ENCODE results near the gene SLC1A7.

Gene SLC1A7

GRCh38 chr1:53180226-53180625 is 37.8 kb upstream of the SLC1A7 start:
- Histone ChIP-seq H3K4me1 (ENCODE audit: control insufficient read depth, insufficient read depth, low read length, unreplicated experiment) (peaks cover 17% of the 10 kb centered on the region), H3K27ac (ENCODE audit: low read depth, low read length) (no peak overlapping the region), H2AFZ (ENCODE audit: low read length, unreplicated experiment) (no peak overlapping the region), H3K36me3 (ENCODE audit: insufficient read depth, low read length) (no peaks in the 10 kb centered on the region), H3K79me2 (ENCODE audit: control insufficient read depth, insufficient read depth, low read length, unreplicated experiment) (no peaks in the 10 kb centered on the region), H3K4me3 (ENCODE audit: low read depth, low read length) (no peak overlapping the region), H3K27me3 (ENCODE audit: insufficient read depth, low read length) (no peaks in the 10 kb centered on the region)

GRCh38 chr1:53176452-53177208 is 34.2 kb upstream of the SLC1A7 start:
- no peak overlapping the region for H2AFZ ChIP-seq (ENCODE audit: low read length, unreplicated experiment)
- no peaks in the 10 kb centered on the region for H3K27me3 ChIP-seq (ENCODE audit: insufficient read depth, low read length)
- H3K79me2 ChIP-seq (ENCODE audit: control insufficient read depth, insufficient read depth, low read length, unreplicated experiment): no peaks in the 10 kb centered on the region
- peaks cover 10% of the 10 kb centered on the region for H3K4me1 ChIP-seq (ENCODE audit: control insufficient read depth, insufficient read depth, low read length, unreplicated experiment)
- H3K27ac ChIP-seq (ENCODE audit: low read depth, low read length): no peak overlapping the region
- no peak overlapping the region for H3K4me3 ChIP-seq (ENCODE audit: low read depth, low read length)
- no peaks in the 10 kb centered on the region for H3K36me3 ChIP-seq (ENCODE audit: insufficient read depth, low read length)

GRCh38 chr1:53174971-53175913 is 32.8 kb upstream of the SLC1A7 start:
- H3K27ac ChIP-seq (ENCODE audit: low read depth, low read length): no peak overlapping the region
- peaks cover 10% of the 10 kb centered on the region for H3K4me1 ChIP-seq (ENCODE audit: control insufficient read depth, insufficient read depth, low read length, unreplicated experiment)
- H3K36me3 ChIP-seq (ENCODE audit: insufficient read depth, low read length): no peaks in the 10 kb centered on the region
- no peaks in the 10 kb centered on the region for H3K79me2 ChIP-seq (ENCODE audit: control insufficient read depth, insufficient read depth, low read length, unreplicated experiment)
- no peak overlapping the region for H3K4me3 ChIP-seq (ENCODE audit: low read depth, low read length)
- H2AFZ ChIP-seq (ENCODE audit: low read length, unreplicated experiment): no peak overlapping the region
- no peaks in the 10 kb centered on the region for H3K27me3 ChIP-seq (ENCODE audit: insufficient read depth, low read length)

GRCh38 chr1:53172426-53173128 is 30.1 kb upstream of the SLC1A7 start:
- Histone ChIP-seq H3K27ac (ENCODE audit: low read depth, low read length) (no peak overlapping the region), H3K4me1 (ENCODE audit: control insufficient read depth, insufficient read depth, low read length, unreplicated experiment) (peaks cover 10% of the 10 kb centered on the region), H3K79me2 (ENCODE audit: control insufficient read depth, insufficient read depth, low read length, unreplicated experiment) (no peaks in the 10 kb centered on the region), H3K27me3 (ENCODE audit: insufficient read depth, low read length) (no peaks in the 10 kb centered on the region), H3K36me3 (ENCODE audit: insufficient read depth, low read length) (no peaks in the 10 kb centered on the region), H2AFZ (ENCODE audit: low read length, unreplicated experiment) (peak overlapping the region; percentile 0), H3K4me3 (ENCODE audit: low read depth, low read length) (no peak overlapping the region)

GRCh38 chr1:53166912-53167311 is 24.5 kb upstream of the SLC1A7 start:
- H3K4me3 ChIP-seq (ENCODE audit: low read depth, low read length): no peak overlapping the region
- no peaks in the 10 kb centered on the region for H3K36me3 ChIP-seq (ENCODE audit: insufficient read depth, low read length)
- no peaks in the 10 kb centered on the region for H3K4me1 ChIP-seq (ENCODE audit: control insufficient read depth, insufficient read depth, low read length, unreplicated experiment)
- peak overlapping the region; percentile 56 for H2AFZ ChIP-seq (ENCODE audit: low read length, unreplicated experiment)
- H3K27ac ChIP-seq (ENCODE audit: low read depth, low read length): no peak overlapping the region
- H3K79me2 ChIP-seq (ENCODE audit: control insufficient read depth, insufficient read depth, low read length, unreplicated experiment): no peaks in the 10 kb centered on the region
- H3K27me3 ChIP-seq (ENCODE audit: insufficient read depth, low read length): no peaks in the 10 kb centered on the region

- Histone ChIP-seq H3K4me1 (ENCODE audit: control insufficient read depth, insufficient read depth, low read length, unreplicated experiment) (no peaks in the 10 kb centered on the region), H3K79me2 (ENCODE audit: control insufficient read depth, insufficient read depth, low read length, unreplicated experiment) (no peaks in the 10 kb centered on the region), H2AFZ (ENCODE audit: low read length, unreplicated experiment) (no peak overlapping the region), H3K36me3 (ENCODE audit: insufficient read depth, low read length) (no peaks in the 10 kb centered on the region), H3K4me3 (ENCODE audit: low read depth, low read length) (no peak overlapping the region), H3K27ac (ENCODE audit: low read depth, low read length) (no peak overlapping the region), H3K27me3 (ENCODE audit: insufficient read depth, low read length) (no peaks in the 10 kb centered on the region)
These were observed 23.9 kb upstream of the SLC1A7 start for GRCh38 chr1:53166366-53166765.

GRCh38 chr1:53165408-53165961 is 23.0 kb upstream of the SLC1A7 start:
- Histone ChIP-seq H3K79me2 (ENCODE audit: control insufficient read depth, insufficient read depth, low read length, unreplicated experiment) (no peaks in the 10 kb centered on the region), H3K4me1 (ENCODE audit: control insufficient read depth, insufficient read depth, low read length, unreplicated experiment) (no peaks in the 10 kb centered on the region), H3K27ac (ENCODE audit: low read depth, low read length) (no peak overlapping the region), H3K36me3 (ENCODE audit: insufficient read depth, low read length) (no peaks in the 10 kb centered on the region), H2AFZ (ENCODE audit: low read length, unreplicated experiment) (no peak overlapping the region), H3K4me3 (ENCODE audit: low read depth, low read length) (no peak overlapping the region), H3K27me3 (ENCODE audit: insufficient read depth, low read length) (no peaks in the 10 kb centered on the region)

- no peak overlapping the region for H2AFZ ChIP-seq (ENCODE audit: low read length, unreplicated experiment)
- no peaks in the 10 kb centered on the region for H3K79me2 ChIP-seq (ENCODE audit: control insufficient read depth, insufficient read depth, low read length, unreplicated experiment)
- H3K36me3 ChIP-seq (ENCODE audit: insufficient read depth, low read length): no peaks in the 10 kb centered on the region
- no peak overlapping the region for H3K27ac ChIP-seq (ENCODE audit: low read depth, low read length)
- H3K27me3 ChIP-seq (ENCODE audit: insufficient read depth, low read length): no peaks in the 10 kb centered on the region
- H3K4me1 ChIP-seq (ENCODE audit: control insufficient read depth, insufficient read depth, low read length, unreplicated experiment): no peaks in the 10 kb centered on the region
- H3K4me3 ChIP-seq (ENCODE audit: low read depth, low read length): no peak overlapping the region
These were observed 20.9 kb upstream of the SLC1A7 start for GRCh38 chr1:53163291-53163768.

GRCh38 chr1:53162621-53163020 is 20.2 kb upstream of the SLC1A7 start:
- Histone ChIP-seq H3K27me3 (ENCODE audit: insufficient read depth, low read length) (no peaks in the 10 kb centered on the region), H3K4me3 (ENCODE audit: low read depth, low read length) (no peak overlapping the region), H3K4me1 (ENCODE audit: control insufficient read depth, insufficient read depth, low read length, unreplicated experiment) (no peaks in the 10 kb centered on the region), H3K36me3 (ENCODE audit: insufficient read depth, low read length) (no peaks in the 10 kb centered on the region), H3K27ac (ENCODE audit: low read depth, low read length) (no peak overlapping the region), H2AFZ (ENCODE audit: low read length, unreplicated experiment) (no peak overlapping the region), H3K79me2 (ENCODE audit: control insufficient read depth, insufficient read depth, low read length, unreplicated experiment) (no peaks in the 10 kb centered on the region)

GRCh38 chr1:53160924-53161378 is 18.5 kb upstream of the SLC1A7 start:
- Histone ChIP-seq H3K4me1 (ENCODE audit: control insufficient read depth, insufficient read depth, low read length, unreplicated experiment) (no peaks in the 10 kb centered on the region), H3K27ac (ENCODE audit: low read depth, low read length) (no peak overlapping the region), H3K79me2 (ENCODE audit: control insufficient read depth, insufficient read depth, low read length, unreplicated experiment) (no peaks in the 10 kb centered on the region), H2AFZ (ENCODE audit: low read length, unreplicated experiment) (no peak overlapping the region), H3K27me3 (ENCODE audit: insufficient read depth, low read length) (no peaks in the 10 kb centered on the region), H3K4me3 (ENCODE audit: low read depth, low read length) (no peak overlapping the region), H3K36me3 (ENCODE audit: insufficient read depth, low read length) (no peaks in the 10 kb centered on the region)

Data from ACC112 (cell line).